Measurements from ENCODE around the gene AURKB.

DNA sequence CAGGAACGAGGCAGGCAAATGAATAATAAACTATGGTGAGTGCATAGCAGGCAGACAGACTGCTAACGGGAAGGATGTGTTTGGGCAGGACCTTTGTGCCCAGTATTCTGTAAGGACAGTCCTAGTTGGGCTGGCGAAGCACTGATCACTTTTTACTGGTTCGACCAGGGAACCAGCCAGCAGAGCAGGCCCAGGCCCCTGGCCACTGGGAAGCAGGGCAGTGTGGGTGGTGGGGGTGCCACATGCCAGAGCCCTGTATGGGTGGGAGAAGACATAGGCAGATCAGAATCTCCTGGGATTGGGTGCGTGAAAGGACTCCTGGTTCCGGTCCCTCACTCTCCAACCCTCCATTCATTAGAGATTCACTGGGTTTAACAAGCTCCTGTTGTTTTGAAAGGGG lies 43.6 kb downstream of the AURKB start:
- no peak for TF ChIP-seq REST (IDR thresholded peaks at IDR 0.05; ENCODE audit: insufficient read depth in 1 of 2, low read depth in 2 of 2, low read length in 2 of 2)
- TF ChIP-seq POLR2AphosphoS5 (IDR thresholded peaks at IDR 0.05; ENCODE audit: low read depth, low read length), result no peak
- TF ChIP-seq SIN3A (IDR thresholded peaks at IDR 0.05; ENCODE audit: borderline replicate concordance, insufficient read depth, low read length), result no peak
- TF ChIP-seq TAF1 (IDR thresholded peaks at IDR 0.05; ENCODE audit: borderline replicate concordance, insufficient read depth, low read length), result no peak
- TF ChIP-seq FOXP2 (optimal IDR thresholded peaks at IDR 0.05; ENCODE audit: borderline replicate concordance, extremely low read depth, extremely low read length, insufficient read depth), result no peak
